Suppressor macrophage treated with lipopolysaccharide for 1 hour (primary cell): ENCODE results near the gene SWAP70.
A peak's percentile ranks its signal among the peaks of the same experiment; 100 is the strongest.
"Not testable (repeated sequence)": the region's sequence is repeated elsewhere in the genome, so short reads cannot be mapped to it uniquely, and the experiment has no call there.

ENCODE experiments used
- DNase-seq, 3 donors: peaks; one replicate each; pipeline ENCODE4 v3.0.0-alpha.2; 2020 to 2022

Gene SWAP70

GRCh38 chr11:9726321-9727022 is 62.6 kb downstream of the SWAP70 start:
- no peak for DNase-seq

GRCh38 chr11:9728058-9728457 is 64.2 kb downstream of the SWAP70 start:
- DNase-seq: no peak

- DNase-seq: no peak
Measured at GRCh38 chr11:9731256-9731655, 67.4 kb downstream of the SWAP70 start.

- no peak for DNase-seq
Measured at GRCh38 chr11:9732453-9732852, 68.6 kb downstream of the SWAP70 start.

GRCh38 chr11:9733212-9733611 is 69.3 kb downstream of the SWAP70 start:
- DNase-seq: no peak

GRCh38 chr11:9735236-9735635 is 71.4 kb downstream of the SWAP70 start:
- no peak for DNase-seq

GRCh38 chr11:9735919-9736318 is 72.0 kb downstream of the SWAP70 start:
- DNase-seq: no peak

GRCh38 chr11:9736365-9736764 is 72.5 kb downstream of the SWAP70 start:
- no peak for DNase-seq

GRCh38 chr11:9738116-9738515 is 74.2 kb downstream of the SWAP70 start:
- peak; percentile 57 to 69 (median 63) for DNase-seq

GRCh38 chr11:9738707-9739106 is 74.8 kb downstream of the SWAP70 start:
- DNase-seq: no peak

GRCh38 chr11:9739123-9739900 is 75.4 kb downstream of the SWAP70 start:
- DNase-seq: peak in 2 of 3 donors; percentile 58 to 62

GRCh38 chr11:9740202-9740883 is 76.5 kb downstream of the SWAP70 start:
- no peak for DNase-seq

GRCh38 chr11:9741260-9741659 is 77.4 kb downstream of the SWAP70 start:
- DNase-seq: no peak

GRCh38 chr11:9743512-9743911 is 79.6 kb downstream of the SWAP70 start:
- DNase-seq: not testable (repeated sequence)

- peak in 1 of 3 donors; percentile 30 for DNase-seq
Measured at GRCh38 chr11:9745411-9746211, 81.7 kb downstream of the SWAP70 start.

- no peak for DNase-seq
Measured at GRCh38 chr11:9747229-9747628, 83.4 kb downstream of the SWAP70 start.

GRCh38 chr11:9747828-9748227 is 84.0 kb downstream of the SWAP70 start:
- no peak for DNase-seq

GRCh38 chr11:9748361-9748970 is 84.6 kb downstream of the SWAP70 start:
- DNase-seq: peak; percentile 78 to 87 (median 84)

- DNase-seq: no peak
Measured at GRCh38 chr11:9750551-9750950, 86.7 kb downstream of the SWAP70 start.

GRCh38 chr11:9752091-9752490 is 88.2 kb downstream of the SWAP70 start:
- no peak for DNase-seq

- DNase-seq: peak; percentile 70 to 87 (median 82)
Measured at GRCh38 chr11:9753021-9753420, 89.1 kb downstream of the SWAP70 start.

GRCh38 chr11:9754010-9754471 is 90.2 kb downstream of the SWAP70 start:
- no peak for DNase-seq
